WTC11 (cell line): ENCODE results near the gene RBP2. TPM values are rescaled to one million over a fixed set of nuclear protein-coding genes. Genes with fewer than 3 reads are reported as not detected.
"Not testable (repeated sequence)": the region's sequence is repeated elsewhere in the genome, so short reads cannot be mapped to it uniquely, and the experiment has no call there.

Source experiments
- ATAC-seq: fragments of 200-7000 bp; cut with Tn5 transposase; 2 replicates; pipeline ENCODE4 v1.10.0; 2021; ENCODE audit warnings: mild to moderate bottlenecking, moderate library complexity
- CTCF ChIA-PET: fragments of 300-600 bp; sonication (Branson Sonifier 250); formaldehyde crosslinking; loops from one replicate; lab custom pipeline; 2021; ENCODE audit warnings: antibody characterized with exemption; lab: Charles Lee
- POLR2A ChIA-PET: fragments of 350-600 bp; sonication (Branson Sonifier 250); formaldehyde crosslinking; loops from one replicate; lab custom pipeline; 2021; ENCODE audit warnings: antibody characterized with exemption; lab: Charles Lee
- DNase-seq: peaks from one replicate; pipeline ENCODE4 v3.0.0; 2021; ENCODE audit warnings: low spot score
- H3K27ac Mint-ChIP-seq: 2 replicates; pipeline ENCODE4 v1.8.0; 2021; ENCODE audit warnings: mixed read lengths
- H3K27me3 Mint-ChIP-seq: 2 replicates; pipeline ENCODE4 v1.8.0; 2021; ENCODE audit warnings: low read depth, mild to moderate bottlenecking, moderate library complexity, mixed read lengths
- H3K36me3 Mint-ChIP-seq: 2 replicates; pipeline ENCODE4 v1.8.0; 2021; ENCODE audit warnings: mixed read lengths
- H3K4me1 Mint-ChIP-seq: 2 replicates; pipeline ENCODE4 v1.8.0; 2022; ENCODE audit warnings: mixed read lengths
- H3K4me3 Mint-ChIP-seq: 2 replicates; pipeline ENCODE4 v1.8.0; 2021; ENCODE audit warnings: mild to moderate bottlenecking, moderate library complexity, mixed read lengths
- H3K9me3 Mint-ChIP-seq: 2 replicates; pipeline ENCODE4 v1.8.0; 2021; ENCODE audit warnings: mixed read lengths
- EMX1 ChIP-seq: fragments of 250-450 bp; sonication (Bioruptor Pico); IDR thresholded peaks from 2 replicates; pipeline ENCODE4 v1.8.0; 2021; ENCODE audit warnings: mild to moderate bottlenecking
- ESRRA ChIP-seq: sonication (generic); formaldehyde crosslinking; IDR thresholded peaks from 2 replicates; pipeline ENCODE4 v1.8.1; 2022; ENCODE audit warnings: mild to moderate bottlenecking, missing genetic modification reagents, borderline replicate concordance
- NR3C1 ChIP-seq: sonication (generic); formaldehyde crosslinking; conservative IDR thresholded peaks from 2 replicates; pipeline ENCODE4 v1.8.1; 2023; ENCODE audit warnings: low read depth, mild to moderate bottlenecking, missing genetic modification reagents
- TCF7 ChIP-seq: sonication (generic); formaldehyde crosslinking; IDR thresholded peaks from 2 replicates; pipeline ENCODE4 v1.8.0; 2022; ENCODE audit warnings: mild to moderate bottlenecking, low read depth, missing genetic modification reagents, moderate library complexity
- ZNF263 ChIP-seq: sonication (generic); formaldehyde crosslinking; IDR thresholded peaks from 2 replicates; pipeline ENCODE4 v1.8.1; 2022; ENCODE audit warnings: low read depth, mild to moderate bottlenecking, moderate library complexity, missing genetic modification reagents
- ZNF317 ChIP-seq: sonication (generic); formaldehyde crosslinking; IDR thresholded peaks from 2 replicates; pipeline ENCODE4 v1.8.1; 2023; ENCODE audit warnings: low read depth, mild to moderate bottlenecking, moderate library complexity, missing genetic modification reagents, borderline replicate concordance
- ZNF396 ChIP-seq: fragments of 250-450 bp; sonication (Bioruptor Pico); IDR thresholded peaks from 2 replicates; pipeline ENCODE4 v1.8.0; 2021; ENCODE audit warnings: mild to moderate bottlenecking, moderate library complexity, borderline replicate concordance
- total RNA-seq: library from RNA; stranded (reverse); gene quantifications from 3 replicates; pipeline ENCODE4 v1.2.3, GENCODE V29; 2021
- TF ChIP-seq, protein P1 (sequence below): sonication (generic); formaldehyde crosslinking; IDR thresholded peaks from 2 replicates; pipeline ENCODE4 v1.8.1; 2022; ENCODE audit warnings: missing genetic modification reagents, borderline replicate concordance
- TF ChIP-seq, protein P2 (sequence below): sonication (generic); formaldehyde crosslinking; IDR thresholded peaks from 2 replicates; pipeline ENCODE4 v1.8.0; 2022; ENCODE audit warnings: mild to moderate bottlenecking, missing genetic modification reagents

The RBP2 gene
- total RNA-seq, 1 experiment from 2014 or later, result not detected

DNA sequence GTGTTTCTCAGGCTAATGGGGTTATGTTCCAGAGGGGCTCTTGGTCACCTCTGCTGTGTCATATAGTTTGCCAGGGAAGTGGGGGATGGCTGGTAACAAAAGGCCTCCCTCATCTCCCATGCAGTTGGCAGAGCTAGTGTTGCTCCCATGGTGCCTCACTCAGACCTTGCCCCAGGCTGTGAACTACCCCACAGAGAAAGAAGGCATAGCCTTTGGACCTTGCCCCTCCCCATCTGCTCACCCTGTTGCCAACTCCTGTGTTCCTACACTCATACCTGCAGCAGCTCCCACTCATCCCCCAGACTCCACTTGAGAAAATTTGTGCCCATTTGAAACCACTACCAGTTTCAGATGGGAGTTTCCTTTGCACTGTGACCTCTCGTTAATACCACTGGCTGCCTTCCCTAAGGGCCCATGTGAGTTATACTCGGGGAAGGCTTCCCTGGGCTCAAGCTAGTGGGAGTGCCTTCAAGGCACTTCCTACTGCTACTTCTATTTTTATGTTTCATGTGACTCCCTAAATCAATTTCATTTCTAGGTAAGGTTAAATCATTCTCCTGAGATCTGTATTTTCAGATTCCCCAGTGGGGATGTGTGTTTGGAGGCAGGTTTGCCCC, 61.6 kb downstream of the RBP2 start (continued):
- TF ChIP-seq TCF7 (CRISPR knock-in tag) (no peak), EMX1 (CRISPR knock-in tag) (no peak), ZNF263 (no peak), ZNF396 (CRISPR knock-in tag) (no peak), ESRRA (CRISPR knock-in tag) (no peak), NR3C1 (CRISPR knock-in tag) (no peak)
- TF ChIP-seq, protein P1, sequence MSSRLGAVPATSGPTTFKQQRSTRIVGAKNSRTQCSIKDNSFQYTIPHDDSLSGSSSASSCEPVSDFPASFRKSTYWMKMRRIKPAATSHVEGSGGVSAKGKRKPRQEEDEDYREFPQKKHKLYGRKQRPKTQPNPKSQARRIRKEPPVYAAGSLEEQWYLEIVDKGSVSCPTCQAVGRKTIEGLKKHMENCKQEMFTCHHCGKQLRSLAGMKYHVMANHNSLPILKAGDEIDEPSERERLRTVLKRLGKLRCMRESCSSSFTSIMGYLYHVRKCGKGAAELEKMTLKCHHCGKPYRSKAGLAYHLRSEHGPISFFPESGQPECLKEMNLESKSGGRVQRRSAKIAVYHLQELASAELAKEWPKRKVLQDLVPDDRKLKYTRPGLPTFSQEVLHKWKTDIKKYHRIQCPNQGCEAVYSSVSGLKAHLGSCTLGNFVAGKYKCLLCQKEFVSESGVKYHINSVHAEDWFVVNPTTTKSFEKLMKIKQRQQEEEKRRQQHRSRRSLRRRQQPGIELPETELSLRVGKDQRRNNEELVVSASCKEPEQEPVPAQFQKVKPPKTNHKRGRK (CRISPR knock-in tag), result no peak
- TF ChIP-seq, protein P2, sequence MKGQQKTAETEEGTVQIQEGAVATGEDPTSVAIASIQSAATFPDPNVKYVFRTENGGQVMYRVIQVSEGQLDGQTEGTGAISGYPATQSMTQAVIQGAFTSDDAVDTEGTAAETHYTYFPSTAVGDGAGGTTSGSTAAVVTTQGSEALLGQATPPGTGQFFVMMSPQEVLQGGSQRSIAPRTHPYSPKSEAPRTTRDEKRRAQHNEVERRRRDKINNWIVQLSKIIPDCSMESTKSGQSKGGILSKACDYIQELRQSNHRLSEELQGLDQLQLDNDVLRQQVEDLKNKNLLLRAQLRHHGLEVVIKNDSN (CRISPR knock-in tag), result no peak

DNA sequence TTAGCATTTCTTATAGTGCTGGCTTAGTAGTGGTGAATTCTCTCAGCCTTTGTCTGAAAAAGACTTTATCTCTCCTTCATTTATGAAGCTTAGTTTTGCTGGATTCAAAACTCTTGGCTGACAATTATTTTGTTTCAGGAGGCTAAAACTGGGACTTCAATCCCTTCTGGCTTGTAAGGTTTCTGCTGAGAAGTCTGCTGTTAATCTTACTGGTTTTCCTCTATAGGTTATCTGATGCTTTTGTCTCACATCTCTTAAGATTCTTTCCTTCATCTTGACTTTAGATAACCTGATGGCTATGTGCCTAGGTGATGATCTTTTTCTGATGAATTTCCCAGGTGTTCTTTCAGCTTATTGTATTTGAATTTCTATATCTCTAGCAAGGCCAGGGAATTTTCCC, 63.4 kb downstream of the RBP2 start:
- H3K4me3 Mint-ChIP-seq, H3K27ac Mint-ChIP-seq, H3K4me1 Mint-ChIP-seq, CTCF ChIA-PET, ATAC-seq, POLR2A ChIA-PET, DNase-seq: not testable (repeated sequence)
- H3K9me3 Mint-ChIP-seq, result peaks cover 62% of the 10 kb centered on the region
- H3K36me3 Mint-ChIP-seq, result peaks cover 30% of the 10 kb centered on the region
- peak; percentile 76 for TF ChIP-seq ZNF317
- H3K27me3 Mint-ChIP-seq, result peaks cover 26% of the 10 kb centered on the region

Other genes with a start within 250 kb of the RBP2 start
- 43.3 to 44.6 TPM (median 43.5 TPM) in 3 replicates for gene MRPS22, start 132.5 kb downstream of the RBP2 start, total RNA-seq
- gene COPB2, start 86.9 kb downstream of the RBP2 start, total RNA-seq, result 112 to 141 TPM (median 115 TPM) in 3 replicates
- 53.3 to 60.3 TPM (median 58.6 TPM) in 3 replicates for gene RBP1, start 63.2 kb upstream of the RBP2 start, total RNA-seq
- gene NMNAT3, start 201.5 kb upstream of the RBP2 start, total RNA-seq, result 3.5 to 4.9 TPM (median 4.6 TPM) in 3 replicates